A673 (cell line): ENCODE measurements around the gene SALL3.

Experiments
- CTCF ChIP-seq: fragments of 300-800, 200-600 bp; sonication (generic); conservative IDR thresholded peaks from 2 replicates; pipeline ENCODE4 v1.5.1; 2017; ENCODE audit warnings: low read depth, mild to moderate bottlenecking, antibody characterized with exemption, low read length, moderate library complexity, mixed read lengths
- EZH2 ChIP-seq: fragments of 200-600 bp; sonication (generic); IDR thresholded peaks from 2 replicates; pipeline ENCODE4 v1.6.1; 2017; ENCODE audit warnings: borderline replicate concordance, low read depth, mild to moderate bottlenecking, mixed read lengths, antibody characterized with exemption, low read length; ENCODE audit not compliant: poor library complexity, severe bottlenecking

- no peak for TF ChIP-seq EZH2
- no peak for TF ChIP-seq CTCF
Observed at GRCh38 chr18:78967692-78968091, 11.9 kb upstream of the SALL3 start.
